Testis (tissue), 2 donors: ENCODE measurements around the gene YOD1.

Source experiments
- CTCF ChIP-seq, 3 experiments: fragments of 450-650 bp in 2 of 3; fragments of 200-600 bp in 1 of 3; sonication (generic) in 1 of 3; IDR thresholded peaks; one replicate each; pipeline ENCODE4 v1.5.1; 2016 to 2019; ENCODE audit warnings: antibody characterized with exemption in 3 of 3, mild to moderate bottlenecking in 2 of 3, moderate library complexity in 1 of 3
- POLR2A ChIP-seq: fragments of 450-650 bp; IDR thresholded peaks from one replicate; pipeline ENCODE4 v1.6.1; 2017; ENCODE audit warnings: antibody characterized with exemption, mild to moderate bottlenecking, moderate library complexity

GRCh38 chr1:207045453-207045852 is 5.6 kb downstream of the YOD1 start:
- TF ChIP-seq CTCF (IDR thresholded peaks at IDR 0.05) (no peak), POLR2A (no peak)
